IPS-18c (cell line): ENCODE data around the gene TCF20.

ENCODE experiments used
- H3K4me3 ChIP-seq: 2 replicates; pipeline ENCODE4 v1.7.0; 2013; ENCODE audit warnings: low read depth, mild to moderate bottlenecking, low read length, moderate library complexity; ENCODE audit not compliant: insufficient read depth
- H3K9me3 ChIP-seq: one replicate; pipeline ENCODE4 v1.6.1; 2013; ENCODE audit warnings: mild to moderate bottlenecking, low read length, moderate library complexity; ENCODE audit not compliant: control insufficient read depth, insufficient read depth

TCF20 gene

DNA sequence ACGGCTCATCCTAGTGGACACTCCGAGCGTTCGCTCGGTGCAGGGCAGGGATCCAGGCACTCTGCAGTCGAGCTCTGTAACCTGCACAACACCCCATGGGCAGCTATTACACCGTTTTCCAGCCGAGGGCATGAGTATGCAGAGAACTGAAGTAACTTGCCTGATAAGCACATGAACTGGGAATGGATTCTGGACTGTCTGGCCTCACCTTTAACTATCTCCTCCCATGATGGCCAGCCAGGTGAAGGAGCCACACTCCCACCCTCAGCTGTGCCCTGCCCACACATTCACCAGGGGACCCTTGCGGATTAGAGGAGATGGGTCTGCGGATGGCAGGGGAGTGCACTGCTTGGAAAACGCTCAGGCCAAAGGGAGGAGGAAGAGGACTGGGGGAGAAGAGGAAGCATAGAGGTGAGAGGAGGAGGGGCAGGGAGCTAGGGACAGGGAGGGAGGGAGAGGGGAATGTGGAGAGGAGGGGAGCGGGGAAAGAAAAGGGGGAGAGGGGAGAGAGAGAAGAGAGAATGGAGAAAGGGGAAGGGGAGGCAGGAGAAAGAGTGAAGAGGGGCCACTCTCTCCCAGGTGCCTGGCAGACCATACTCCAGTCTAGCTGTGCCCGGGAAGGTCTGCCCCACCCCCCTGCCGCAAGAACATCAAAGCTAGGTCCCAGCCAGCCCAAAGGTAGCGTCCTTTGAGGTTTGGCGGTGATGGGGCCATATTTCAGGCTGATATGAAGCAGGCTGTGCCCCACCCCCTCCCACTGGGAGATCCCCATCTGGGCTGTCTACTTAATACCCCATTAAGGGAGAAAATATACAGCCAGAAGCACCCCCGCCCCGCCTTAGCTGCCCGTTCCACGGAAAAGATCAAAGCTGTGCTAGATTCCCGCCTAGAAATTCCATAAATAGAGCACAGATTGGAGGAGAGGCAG, 33.2 kb upstream of the TCF20 start:
- H3K9me3 ChIP-seq: no peaks in the 10 kb centered on the region
- H3K4me3 ChIP-seq: peak overlapping the region; percentile 28; the same call in 1 of the 2 replicates

DNA sequence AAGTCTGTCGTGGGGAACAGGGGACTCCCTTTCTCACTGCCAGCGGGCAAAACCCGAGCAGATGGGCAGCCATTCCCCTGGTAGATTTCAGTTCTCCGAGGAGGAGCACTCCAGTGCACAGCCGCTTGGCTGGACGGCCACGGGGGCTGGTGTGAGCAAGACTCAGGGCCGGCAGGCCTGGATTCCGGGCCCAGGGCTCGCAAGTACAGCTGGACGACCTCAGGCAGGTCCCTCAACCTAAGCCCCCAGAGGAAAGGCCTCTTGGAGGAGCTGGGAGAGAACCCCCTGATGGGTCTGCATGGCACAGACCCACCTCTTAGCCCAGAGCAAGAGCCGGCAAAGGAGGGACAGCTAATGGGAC, 31.3 kb upstream of the TCF20 start:
- no peaks in the 10 kb centered on the region for H3K9me3 ChIP-seq
- no peak overlapping the region for H3K4me3 ChIP-seq

DNA sequence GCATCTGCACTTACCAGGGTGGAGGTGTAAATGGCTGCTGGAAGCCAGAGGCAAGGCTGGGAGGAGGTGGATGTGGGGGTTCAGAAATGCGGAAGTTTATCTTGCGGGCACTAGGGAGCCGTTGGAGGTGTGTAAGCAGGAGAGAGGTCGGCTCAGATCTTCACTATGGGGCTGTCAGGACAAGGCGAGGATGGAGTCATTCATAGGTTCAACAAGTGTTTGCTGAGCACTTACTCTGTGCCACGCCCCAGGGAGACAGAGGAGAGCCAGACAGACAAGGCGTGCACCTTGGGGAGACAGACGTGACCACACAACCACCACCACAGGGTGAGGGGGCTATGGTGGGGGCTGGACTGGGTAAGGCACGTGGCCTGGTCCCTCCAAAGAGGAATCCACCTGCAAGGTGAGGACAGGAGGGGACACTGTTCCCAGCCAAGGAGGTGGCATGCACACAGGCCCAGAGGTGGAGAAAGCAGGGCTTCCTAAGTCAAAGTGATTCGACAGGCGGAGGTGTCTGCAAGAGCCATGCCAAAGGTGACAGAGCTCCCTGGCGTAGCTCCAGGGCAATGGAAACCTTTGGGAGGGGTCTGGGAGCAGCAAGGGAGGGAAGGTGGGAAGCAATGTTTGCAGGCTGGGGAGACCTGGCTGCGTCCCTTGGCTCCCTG, 30.8 kb upstream of the TCF20 start:
- Histone ChIP-seq H3K4me3 (0 out of 2 replicates have a peak overlapping the region, but pooled peaks have one; percentile 5), H3K9me3 (no peaks in the 10 kb centered on the region)

DNA sequence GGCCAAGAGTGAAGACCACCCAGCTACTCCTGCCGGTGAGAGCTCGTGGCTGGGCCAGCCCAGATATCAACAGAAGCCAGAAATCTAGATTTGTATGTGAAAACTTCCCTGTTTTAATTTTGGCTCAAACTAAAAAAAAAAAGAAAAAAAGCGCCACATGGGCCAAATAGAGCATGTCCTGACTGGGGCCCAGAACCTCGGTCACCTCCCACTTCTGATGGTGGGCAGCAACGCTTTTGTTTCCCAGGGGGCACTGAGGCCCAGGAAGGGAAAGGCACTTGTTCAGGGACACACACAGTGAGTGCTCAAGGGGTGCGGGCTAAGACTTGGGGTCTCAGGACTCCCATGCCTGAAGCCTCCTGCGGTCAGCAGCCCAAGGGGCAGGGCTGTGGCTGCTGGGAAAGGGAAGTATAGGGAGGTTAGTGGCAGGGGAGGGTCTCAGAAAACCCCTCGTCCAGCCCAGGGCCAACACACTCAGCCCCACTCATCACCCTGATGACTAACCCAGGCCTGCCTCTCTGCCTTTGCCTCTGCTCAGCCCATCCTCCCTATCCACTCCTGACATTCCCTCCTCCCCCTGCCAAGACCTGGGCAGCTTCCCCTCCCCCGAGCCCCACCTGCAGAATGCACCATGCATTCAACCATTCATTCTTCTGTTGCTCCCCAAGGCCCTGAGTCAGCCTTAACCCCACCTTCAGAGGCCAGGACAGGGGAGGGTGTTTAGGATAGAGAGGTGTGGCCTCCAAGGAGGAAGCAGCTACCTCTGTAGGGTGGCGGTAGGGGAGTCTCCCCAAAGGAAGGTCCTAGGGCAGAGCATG, 30.0 kb upstream of the TCF20 start:
- H3K9me3 ChIP-seq: no peaks in the 10 kb centered on the region
- H3K4me3 ChIP-seq: 0 out of 2 replicates have a peak overlapping the region, but pooled peaks have one; percentile 12

DNA sequence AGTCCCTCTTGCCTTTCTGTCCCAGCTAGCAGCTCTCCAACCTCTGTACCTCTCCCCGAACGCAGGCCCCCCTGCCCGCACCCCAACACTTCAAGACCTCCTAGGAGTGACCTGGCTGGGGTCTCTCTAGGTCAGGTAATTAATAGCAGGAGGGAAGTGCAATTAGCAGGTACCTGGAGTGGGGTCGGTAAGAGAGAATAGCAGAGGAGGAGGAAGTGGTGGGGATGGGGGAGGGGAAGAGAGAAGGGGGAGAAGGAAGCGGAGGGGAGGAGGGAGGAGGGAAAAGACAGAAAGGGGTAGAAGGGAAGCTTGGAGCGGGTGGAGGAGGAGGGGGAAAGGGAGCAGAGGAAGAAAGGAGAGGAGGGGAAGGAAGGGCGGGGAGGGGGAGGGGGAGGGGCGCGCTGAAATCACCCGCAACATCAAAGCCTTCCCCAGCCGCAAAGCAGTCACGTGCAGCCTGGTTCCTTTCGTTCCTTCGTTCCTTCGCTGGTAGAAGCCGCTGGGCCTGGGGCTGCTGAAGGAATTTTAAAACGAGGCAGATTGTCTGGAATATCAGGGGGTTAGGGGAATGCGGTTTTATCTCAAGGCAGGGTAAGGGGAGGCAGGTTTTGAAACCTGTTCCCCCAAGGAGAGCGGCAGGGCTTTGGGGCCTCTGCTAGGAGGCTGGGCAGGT, 29.3 kb upstream of the TCF20 start:
- Histone ChIP-seq H3K4me3 (no peak overlapping the region), H3K9me3 (no peaks in the 10 kb centered on the region)

DNA sequence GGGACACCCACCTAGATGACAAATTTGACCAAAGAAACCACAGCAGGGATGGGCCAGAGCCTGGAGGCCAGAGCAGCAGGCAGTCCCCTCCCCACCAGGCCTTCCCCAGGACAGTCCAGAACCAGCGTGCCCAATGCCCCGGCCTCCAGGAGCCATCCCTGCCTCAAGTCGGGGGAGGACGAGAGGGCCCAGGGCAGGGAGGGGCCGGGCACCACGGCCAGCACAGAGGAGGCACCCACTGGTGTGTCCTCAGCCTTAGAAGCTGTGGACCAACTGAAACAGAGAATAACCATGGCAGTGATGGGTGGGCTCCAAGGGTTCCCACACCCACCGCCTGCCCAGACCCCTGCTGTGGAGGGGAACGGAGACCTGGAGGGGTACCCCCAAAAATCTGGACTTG, 28.3 kb upstream of the TCF20 start:
- no peak overlapping the region for H3K4me3 ChIP-seq
- no peaks in the 10 kb centered on the region for H3K9me3 ChIP-seq

DNA sequence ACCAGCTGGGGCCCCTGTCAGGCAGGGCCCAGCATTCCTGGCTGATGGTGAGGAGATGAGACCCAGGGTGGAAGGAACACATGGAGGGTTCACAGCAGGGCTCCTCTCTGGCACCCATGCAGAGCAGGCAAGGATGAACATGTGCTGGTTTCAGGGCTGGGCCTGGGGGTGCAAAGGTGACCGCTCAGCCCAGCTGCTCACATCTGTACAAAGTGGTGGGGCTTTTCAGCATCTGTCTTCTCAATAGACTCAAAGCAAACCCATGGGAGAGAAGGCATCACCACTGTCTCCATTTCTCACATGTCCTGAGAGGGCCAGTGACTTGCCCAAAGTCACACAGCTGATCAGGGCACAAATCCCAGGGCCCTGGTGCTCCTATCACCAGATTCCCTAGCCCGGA, 27.3 kb upstream of the TCF20 start:
- no peaks in the 10 kb centered on the region for H3K9me3 ChIP-seq
- H3K4me3 ChIP-seq: no peak overlapping the region; the same call in 1 of the 2 replicates

DNA sequence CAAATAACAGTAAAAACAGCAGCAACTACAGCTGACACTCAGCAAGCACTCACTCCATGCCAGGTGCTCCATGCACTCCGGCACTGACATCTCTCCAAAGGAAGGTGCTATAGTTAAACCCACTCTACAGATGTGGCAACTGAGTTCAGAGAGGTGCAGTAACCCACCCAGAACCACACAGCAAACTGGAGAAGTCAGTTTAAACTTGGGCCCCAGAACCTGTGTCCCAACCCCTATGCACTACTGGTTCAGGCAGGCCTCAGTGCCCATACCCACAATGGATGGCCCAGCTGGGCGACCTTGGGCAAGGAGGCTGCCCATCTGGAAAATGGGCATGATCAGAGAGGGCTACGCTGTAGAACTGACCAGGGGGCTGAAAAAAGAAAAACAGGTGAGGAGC, 26.4 kb upstream of the TCF20 start:
- H3K4me3 ChIP-seq: no peak overlapping the region

DNA sequence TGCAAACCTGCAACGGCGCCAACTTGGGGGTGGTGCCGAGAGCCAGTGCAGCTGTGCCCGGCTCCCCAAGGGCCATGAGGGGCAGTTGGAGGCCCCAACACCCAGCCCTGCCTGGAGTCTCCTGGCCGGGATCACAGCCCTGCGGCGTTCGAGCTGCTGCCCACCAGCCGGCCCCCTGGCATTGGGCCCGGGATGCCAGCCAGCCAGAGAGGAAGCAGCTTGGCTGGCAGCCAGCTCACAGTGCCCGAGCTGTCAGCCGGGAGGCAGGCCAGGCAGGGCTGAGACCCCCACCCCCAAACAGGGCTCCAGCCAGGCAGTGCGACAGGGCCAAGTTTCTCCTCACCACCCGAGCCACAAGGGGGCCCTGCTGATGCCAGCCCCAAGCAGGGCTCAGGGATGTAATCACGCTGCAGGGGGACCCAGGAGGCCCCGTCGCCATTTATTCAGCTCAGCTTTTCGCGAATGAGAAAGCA, 26.0 kb upstream of the TCF20 start:
- Histone ChIP-seq H3K9me3 (no peaks in the 10 kb centered on the region), H3K4me3 (no peak overlapping the region)

More for the DNA sequence above, 26.4 kb upstream of the TCF20 start:
- H3K9me3 ChIP-seq: no peaks in the 10 kb centered on the region

DNA sequence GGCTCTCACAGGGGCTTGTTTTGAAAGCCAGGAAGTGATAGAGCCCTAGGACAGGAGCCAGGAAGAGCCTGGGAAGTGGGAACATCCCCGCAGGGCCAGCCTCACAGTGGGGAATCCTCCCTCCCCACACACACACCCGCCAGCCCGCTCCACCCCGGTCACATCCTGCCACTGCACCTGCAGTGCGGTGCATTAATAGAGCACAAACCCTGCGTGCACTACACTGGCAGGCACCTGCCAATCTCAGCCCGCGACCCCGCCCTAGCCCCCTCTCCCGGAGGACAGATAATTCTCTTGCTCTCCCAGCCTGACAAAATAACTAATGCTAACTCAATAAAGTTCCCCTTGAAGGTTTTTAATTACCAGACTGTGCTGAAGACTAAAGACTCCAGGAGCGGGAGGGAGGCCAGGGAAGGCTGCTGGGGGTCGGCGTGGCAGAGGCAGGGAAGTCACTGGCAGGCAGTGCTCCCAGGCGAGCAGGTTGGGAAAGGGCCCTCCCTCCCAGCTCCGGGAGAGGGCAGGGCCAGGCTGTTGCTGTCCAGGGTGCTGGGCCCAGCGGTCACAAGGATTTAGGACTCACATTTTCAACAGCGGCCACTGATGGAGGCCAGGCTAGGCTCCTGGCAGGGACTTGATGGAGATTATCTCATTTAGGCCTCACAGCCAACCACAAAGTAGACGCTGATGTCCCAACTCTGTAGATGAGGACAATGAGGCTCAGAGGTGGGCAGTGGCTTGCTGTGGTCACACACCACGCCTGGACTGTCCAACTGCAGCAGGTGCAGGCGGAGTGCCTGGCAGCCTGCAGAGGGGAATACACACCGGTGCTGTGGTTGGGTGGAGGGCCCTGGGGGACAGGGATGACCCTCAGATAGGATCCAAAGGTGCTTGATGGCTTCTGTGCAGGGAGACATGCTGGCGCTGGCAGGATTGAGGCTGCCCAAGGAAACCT, 23.9 kb upstream of the TCF20 start:
- H3K4me3 ChIP-seq: no peak overlapping the region

DNA sequence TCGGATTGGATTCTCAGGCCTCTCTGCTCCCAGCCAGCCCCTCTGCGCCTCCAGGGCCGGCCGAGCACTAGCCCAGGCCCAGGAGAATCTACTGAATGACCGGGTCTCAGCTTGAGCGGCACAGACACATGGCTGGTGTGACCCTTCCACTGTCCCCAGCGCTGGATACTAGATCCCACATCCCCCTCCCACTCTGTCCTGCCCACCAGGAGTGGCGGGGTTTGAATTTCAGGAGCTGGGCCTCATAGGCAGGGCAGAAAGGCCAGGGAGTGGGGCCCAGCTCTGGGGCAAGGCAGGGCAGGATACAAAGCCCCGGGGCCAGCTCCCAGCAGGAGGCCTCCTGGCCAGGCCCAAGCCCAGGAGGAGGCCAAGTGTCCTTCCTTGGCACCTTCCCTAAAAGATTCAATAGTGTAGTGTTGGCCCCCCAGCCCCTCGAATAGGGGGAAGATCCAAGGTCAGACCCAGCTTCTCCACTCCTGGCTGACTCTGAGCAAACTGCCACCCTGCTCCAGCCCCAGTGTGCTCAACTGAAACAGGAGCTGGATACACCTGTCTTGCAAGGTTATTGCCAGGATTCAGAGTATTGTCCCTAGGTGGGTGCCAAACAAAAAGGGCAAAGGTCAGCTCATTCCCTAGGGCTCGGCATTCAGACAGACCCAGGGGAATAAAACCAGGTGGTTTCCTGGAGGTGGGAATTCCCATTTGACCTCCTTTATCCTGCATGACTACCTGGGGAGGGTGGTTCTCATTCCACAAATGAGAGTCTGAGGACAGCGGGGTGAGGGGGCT, 22.5 kb upstream of the TCF20 start:
- H3K4me3 ChIP-seq: peak overlapping the region; percentile 9; the same call in 1 of the 2 replicates

More for the DNA sequence above, 23.9 kb upstream of the TCF20 start:
- no peaks in the 10 kb centered on the region for H3K9me3 ChIP-seq

DNA sequence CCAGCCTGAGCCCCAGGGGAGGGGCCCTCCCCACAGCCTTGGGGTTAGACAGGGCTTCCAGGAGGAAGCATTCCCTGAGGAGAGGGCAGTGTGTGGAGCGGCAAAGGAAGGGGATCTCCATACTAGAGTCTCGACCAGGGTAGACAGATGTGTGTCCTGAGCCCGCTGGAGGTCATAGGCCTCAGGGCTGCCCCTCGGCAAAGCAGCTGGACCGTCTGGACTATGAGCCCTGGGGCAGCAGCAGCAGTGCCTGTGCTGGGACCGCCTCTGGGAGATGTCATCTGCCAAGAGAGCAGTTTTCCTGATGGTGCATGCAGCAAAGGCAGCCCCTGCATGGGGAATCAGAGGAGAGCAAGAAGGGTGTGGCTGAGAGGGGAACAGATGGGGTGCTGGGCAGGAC, 20.8 kb upstream of the TCF20 start:
- Histone ChIP-seq H3K9me3 (no peaks in the 10 kb centered on the region), H3K4me3 (no peak overlapping the region)

More for the DNA sequence above, 22.5 kb upstream of the TCF20 start:
- no peaks in the 10 kb centered on the region for H3K9me3 ChIP-seq

DNA sequence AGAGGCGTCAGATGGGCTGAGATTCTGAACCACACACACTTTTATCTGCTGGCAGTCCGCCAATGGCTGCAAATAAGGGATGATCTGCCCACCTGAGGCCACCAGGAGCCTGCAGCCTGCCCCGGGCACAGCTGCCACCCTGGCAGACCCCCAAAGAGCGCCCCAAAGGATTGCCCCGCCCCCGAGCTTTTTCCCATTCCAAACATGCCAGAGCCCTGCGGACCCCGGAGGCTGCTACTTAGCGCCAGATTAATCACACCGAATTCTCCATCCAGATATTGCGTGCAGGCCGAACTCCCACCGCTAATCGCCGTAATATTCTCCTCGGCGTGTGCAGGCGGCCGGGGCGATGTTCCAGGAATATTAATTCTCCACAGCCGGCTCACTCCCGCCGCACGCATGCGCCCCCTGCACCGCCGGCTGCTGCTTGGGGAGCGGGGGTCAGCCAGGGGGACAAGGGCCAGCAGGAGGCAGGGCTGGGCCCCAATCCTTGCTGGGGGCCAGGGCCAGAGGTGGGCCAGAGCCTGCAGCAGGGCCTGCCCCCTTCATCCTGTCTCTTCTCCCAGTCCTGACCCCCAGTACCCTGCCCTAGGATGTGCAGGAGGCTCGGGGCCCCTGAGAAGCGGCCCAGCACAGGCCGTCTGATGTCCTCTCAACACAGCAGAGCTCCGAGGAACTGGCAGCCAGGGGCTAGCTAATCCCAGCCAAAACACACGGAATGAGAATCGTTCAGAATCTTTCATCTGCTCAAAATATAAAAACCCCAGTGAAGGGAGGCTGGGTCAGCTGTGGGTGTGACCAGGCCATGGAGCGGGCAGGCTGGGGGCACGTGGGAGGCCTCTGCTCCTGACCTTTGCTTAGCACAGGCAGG, 19.5 kb upstream of the TCF20 start:
- H3K9me3 ChIP-seq: no peaks in the 10 kb centered on the region
- H3K4me3 ChIP-seq: no peak overlapping the region

DNA sequence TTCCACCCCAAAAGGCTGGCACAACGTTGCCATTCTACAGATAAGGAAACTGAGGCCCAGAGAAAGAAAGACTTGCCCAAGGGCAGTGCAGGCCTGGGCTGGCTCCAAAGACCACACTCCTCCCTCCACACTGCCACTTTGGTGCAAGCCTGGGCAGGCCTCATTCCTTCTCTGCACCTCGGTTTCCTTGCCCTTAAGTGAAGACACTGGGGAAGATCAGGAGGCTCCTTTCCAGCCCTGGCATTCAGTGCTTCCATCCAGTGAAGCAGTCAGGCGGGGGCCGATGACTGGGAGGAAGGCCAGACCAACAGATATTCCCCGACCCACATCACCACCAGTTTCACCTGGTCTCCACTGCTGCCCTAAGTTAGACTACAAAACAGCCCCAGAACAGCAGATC, 18.3 kb upstream of the TCF20 start:
- no peak overlapping the region for H3K4me3 ChIP-seq

More for the DNA sequence above, 18.3 kb upstream of the TCF20 start:
- no peaks in the 10 kb centered on the region for H3K9me3 ChIP-seq
